HepG2 (cell line): ENCODE results near the gene RHOV. TPM values are rescaled to one million over a fixed set of nuclear protein-coding genes. Genes with fewer than 3 reads are reported as not detected.
A peak's percentile ranks its signal among the peaks of the same experiment; 100 is the strongest.

Experiments used
- GPN1 ChIP-seq: sonication (generic); formaldehyde crosslinking; IDR thresholded peaks from 2 replicates; pipeline ENCODE4 v1.5.1; 2020; ENCODE audit warnings: missing genetic modification reagents, borderline replicate concordance
- MED13 ChIP-seq: sonication (generic); formaldehyde crosslinking; IDR thresholded peaks from 2 replicates; pipeline ENCODE4 v1.5.0; 2020; ENCODE audit warnings: missing genetic modification reagents
- SSRP1 ChIP-seq: IDR thresholded peaks from 2 replicates; pipeline ENCODE4 v1.6.1; 2016; ENCODE audit warnings: control low read depth
- STAT5B ChIP-seq: sonication (generic); formaldehyde crosslinking; IDR thresholded peaks from 2 replicates; pipeline ENCODE4 v1.4.0; 2020; ENCODE audit warnings: missing genetic modification reagents
- ZBTB20 ChIP-seq: sonication (generic); formaldehyde crosslinking; IDR thresholded peaks from 2 replicates; pipeline ENCODE4 v1.8.1; 2023; ENCODE audit warnings: missing genetic modification reagents, low read depth, mild to moderate bottlenecking, borderline replicate concordance
- ZBTB7B ChIP-seq: sonication (generic); formaldehyde crosslinking; IDR thresholded peaks from 2 replicates; pipeline ENCODE4 v1.4.0; 2020; ENCODE audit warnings: missing genetic modification reagents
- ZNF383 ChIP-seq: sonication (generic); formaldehyde crosslinking; IDR thresholded peaks from 2 replicates; pipeline ENCODE4 v1.4.0; 2020; ENCODE audit warnings: missing genetic modification reagents, mild to moderate bottlenecking, borderline replicate concordance
- ZNF577 ChIP-seq: sonication (generic); formaldehyde crosslinking; IDR thresholded peaks from 2 replicates; pipeline ENCODE4 v1.4.0; 2020; ENCODE audit warnings: mild to moderate bottlenecking, low read depth, missing genetic modification reagents, borderline replicate concordance
- polyA plus RNA-seq, 8 experiments: library from polyadenylated mRNA; depleted of rRNA in 3 of 8; stranded (reverse) in 7 of 8; unstranded in 1 of 8; fragments of >200 nt; fragmentation: Illumina TruSeq in 4 of 8; extraction: Trizol in 4 of 8; gene quantifications; 2 replicates each; pipeline versions ENCODE4 v1.2.1 to v1.2.3, GENCODE V29; 2011 to 2016; ENCODE audit warnings: low read depth in 4 of 8, missing spikeins in 1 of 8, mixed read lengths in 1 of 8; ENCODE audit not compliant: insufficient read depth in 1 of 8
- total RNA-seq, 5 experiments: library from RNA; depleted of rRNA; stranded (reverse); fragments of >200 nt; fragmentation: Illumina TruSeq; extraction: Trizol; gene quantifications; 2 replicates each; pipeline ENCODE4 v1.2.3, GENCODE V29; 2016; ENCODE audit warnings: low read depth in 1 of 5
- TF ChIP-seq, protein P1 (sequence below): sonication (generic); formaldehyde crosslinking; IDR thresholded peaks from 2 replicates; pipeline ENCODE4 v1.5.0; 2020; ENCODE audit warnings: mild to moderate bottlenecking, missing genetic modification reagents, borderline replicate concordance
- TF ChIP-seq, protein P2 (sequence below): sonication (generic); formaldehyde crosslinking; IDR thresholded peaks from 2 replicates; pipeline ENCODE4 v1.4.0; 2020; ENCODE audit warnings: missing genetic modification reagents, borderline replicate concordance
- TF ChIP-seq, protein P3 (sequence below): sonication (generic); formaldehyde crosslinking; IDR thresholded peaks from 2 replicates; pipeline ENCODE4 v1.4.0; 2020; ENCODE audit warnings: missing genetic modification reagents, borderline replicate concordance
- TF ChIP-seq, protein P4 (sequence below): sonication (generic); formaldehyde crosslinking; IDR thresholded peaks from 2 replicates; pipeline ENCODE4 v1.5.0; 2020; ENCODE audit warnings: missing genetic modification reagents, mild to moderate bottlenecking, borderline replicate concordance
- TF ChIP-seq, protein P5 (sequence below): IDR thresholded peaks from 2 replicates; pipeline ENCODE4 v1.6.1; 2016

The RHOV gene
- total and polyA plus RNA-seq, 2 of the 13 experiments (the other 11 are each of a cell fraction or from before 2014, with no cell fraction given): 0.17 to 0.18 TPM

DNA sequence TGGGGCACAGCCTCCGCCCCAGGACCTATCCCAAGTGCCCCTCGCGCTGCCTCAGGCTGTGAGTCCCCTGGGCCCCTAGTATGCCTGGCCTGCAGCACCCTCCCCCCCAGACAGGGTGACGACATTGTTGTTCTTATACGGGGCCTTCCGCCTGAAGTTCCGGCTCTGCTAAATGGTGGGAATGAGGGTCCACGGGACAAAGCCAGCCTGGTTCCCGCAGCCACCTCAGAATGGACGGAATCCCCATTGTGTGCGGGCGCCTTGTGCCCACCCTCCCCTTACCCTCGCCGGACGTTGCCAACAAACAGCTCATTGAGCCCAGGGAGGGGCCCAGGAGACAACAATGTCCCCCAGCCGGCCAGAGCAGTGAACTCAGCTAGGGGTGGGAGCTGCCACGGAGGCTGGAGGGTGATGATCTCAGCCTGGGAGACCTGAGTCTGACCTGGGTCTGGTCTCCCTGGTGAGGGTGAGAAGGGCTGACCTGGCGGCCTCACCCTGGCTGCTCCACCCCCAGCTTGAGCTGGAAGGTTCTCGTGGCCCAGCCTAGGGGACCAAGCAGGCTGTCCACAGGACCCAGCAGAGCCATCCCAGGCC, 44.9 kb upstream of the RHOV start (continued):
- TF ChIP-seq, protein P1, sequence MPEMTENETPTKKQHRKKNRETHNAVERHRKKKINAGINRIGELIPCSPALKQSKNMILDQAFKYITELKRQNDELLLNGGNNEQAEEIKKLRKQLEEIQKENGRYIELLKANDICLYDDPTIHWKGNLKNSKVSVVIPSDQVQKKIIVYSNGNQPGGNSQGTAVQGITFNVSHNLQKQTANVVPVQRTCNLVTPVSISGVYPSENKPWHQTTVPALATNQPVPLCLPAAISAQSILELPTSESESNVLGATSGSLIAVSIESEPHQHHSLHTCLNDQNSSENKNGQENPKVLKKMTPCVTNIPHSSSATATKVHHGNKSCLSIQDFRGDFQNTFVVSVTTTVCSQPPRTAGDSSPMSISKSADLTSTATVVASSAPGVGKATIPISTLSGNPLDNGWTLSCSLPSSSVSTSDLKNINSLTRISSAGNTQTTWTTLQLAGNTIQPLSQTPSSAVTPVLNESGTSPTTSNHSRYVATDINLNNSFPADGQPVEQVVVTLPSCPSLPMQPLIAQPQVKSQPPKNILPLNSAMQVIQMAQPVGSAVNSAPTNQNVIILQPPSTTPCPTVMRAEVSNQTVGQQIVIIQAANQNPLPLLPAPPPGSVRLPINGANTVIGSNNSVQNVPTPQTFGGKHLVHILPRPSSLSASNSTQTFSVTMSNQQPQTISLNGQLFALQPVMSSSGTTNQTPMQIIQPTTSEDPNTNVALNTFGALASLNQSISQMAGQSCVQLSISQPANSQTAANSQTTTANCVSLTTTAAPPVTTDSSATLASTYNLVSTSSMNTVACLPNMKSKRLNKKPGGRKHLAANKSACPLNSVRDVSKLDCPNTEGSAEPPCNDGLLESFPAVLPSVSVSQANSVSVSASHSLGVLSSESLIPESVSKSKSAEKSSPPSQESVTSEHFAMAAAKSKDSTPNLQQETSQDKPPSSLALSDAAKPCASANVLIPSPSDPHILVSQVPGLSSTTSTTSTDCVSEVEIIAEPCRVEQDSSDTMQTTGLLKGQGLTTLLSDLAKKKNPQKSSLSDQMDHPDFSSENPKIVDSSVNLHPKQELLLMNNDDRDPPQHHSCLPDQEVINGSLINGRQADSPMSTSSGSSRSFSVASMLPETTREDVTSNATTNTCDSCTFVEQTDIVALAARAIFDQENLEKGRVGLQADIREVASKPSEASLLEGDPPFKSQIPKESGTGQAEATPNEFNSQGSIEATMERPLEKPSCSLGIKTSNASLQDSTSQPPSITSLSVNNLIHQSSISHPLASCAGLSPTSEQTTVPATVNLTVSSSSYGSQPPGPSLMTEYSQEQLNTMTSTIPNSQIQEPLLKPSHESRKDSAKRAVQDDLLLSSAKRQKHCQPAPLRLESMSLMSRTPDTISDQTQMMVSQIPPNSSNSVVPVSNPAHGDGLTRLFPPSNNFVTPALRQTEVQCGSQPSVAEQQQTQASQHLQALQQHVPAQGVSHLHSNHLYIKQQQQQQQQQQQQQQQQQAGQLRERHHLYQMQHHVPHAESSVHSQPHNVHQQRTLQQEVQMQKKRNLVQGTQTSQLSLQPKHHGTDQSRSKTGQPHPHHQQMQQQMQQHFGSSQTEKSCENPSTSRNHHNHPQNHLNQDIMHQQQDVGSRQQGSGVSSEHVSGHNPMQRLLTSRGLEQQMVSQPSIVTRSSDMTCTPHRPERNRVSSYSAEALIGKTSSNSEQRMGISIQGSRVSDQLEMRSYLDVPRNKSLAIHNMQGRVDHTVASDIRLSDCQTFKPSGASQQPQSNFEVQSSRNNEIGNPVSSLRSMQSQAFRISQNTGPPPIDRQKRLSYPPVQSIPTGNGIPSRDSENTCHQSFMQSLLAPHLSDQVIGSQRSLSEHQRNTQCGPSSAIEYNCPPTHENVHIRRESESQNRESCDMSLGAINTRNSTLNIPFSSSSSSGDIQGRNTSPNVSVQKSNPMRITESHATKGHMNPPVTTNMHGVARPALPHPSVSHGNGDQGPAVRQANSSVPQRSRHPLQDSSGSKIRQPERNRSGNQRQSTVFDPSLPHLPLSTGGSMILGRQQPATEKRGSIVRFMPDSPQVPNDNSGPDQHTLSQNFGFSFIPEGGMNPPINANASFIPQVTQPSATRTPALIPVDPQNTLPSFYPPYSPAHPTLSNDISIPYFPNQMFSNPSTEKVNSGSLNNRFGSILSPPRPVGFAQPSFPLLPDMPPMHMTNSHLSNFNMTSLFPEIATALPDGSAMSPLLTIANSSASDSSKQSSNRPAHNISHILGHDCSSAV: no peak
- TF ChIP-seq, protein P2, sequence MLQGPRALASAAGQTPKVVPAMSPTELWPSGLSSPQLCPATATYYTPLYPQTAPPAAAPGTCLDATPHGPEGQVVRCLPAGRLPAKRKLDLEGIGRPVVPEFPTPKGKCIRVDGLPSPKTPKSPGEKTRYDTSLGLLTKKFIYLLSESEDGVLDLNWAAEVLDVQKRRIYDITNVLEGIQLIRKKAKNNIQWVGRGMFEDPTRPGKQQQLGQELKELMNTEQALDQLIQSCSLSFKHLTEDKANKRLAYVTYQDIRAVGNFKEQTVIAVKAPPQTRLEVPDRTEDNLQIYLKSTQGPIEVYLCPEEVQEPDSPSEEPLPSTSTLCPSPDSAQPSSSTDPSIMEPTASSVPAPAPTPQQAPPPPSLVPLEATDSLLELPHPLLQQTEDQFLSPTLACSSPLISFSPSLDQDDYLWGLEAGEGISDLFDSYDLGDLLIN: no peak
- TF ChIP-seq STAT5B (CRISPR knock-in tag) (no peak), ZNF577 (CRISPR knock-in tag) (no peak), ZBTB7B (CRISPR knock-in tag) (peak; percentile 57; the same call in 1 of the 2 replicates), MED13 (no peak), GPN1 (CRISPR knock-in tag) (no peak), SSRP1 (no peak), ZBTB20 (CRISPR knock-in tag) (no peak), ZNF383 (no peak)
- TF ChIP-seq, protein P3, sequence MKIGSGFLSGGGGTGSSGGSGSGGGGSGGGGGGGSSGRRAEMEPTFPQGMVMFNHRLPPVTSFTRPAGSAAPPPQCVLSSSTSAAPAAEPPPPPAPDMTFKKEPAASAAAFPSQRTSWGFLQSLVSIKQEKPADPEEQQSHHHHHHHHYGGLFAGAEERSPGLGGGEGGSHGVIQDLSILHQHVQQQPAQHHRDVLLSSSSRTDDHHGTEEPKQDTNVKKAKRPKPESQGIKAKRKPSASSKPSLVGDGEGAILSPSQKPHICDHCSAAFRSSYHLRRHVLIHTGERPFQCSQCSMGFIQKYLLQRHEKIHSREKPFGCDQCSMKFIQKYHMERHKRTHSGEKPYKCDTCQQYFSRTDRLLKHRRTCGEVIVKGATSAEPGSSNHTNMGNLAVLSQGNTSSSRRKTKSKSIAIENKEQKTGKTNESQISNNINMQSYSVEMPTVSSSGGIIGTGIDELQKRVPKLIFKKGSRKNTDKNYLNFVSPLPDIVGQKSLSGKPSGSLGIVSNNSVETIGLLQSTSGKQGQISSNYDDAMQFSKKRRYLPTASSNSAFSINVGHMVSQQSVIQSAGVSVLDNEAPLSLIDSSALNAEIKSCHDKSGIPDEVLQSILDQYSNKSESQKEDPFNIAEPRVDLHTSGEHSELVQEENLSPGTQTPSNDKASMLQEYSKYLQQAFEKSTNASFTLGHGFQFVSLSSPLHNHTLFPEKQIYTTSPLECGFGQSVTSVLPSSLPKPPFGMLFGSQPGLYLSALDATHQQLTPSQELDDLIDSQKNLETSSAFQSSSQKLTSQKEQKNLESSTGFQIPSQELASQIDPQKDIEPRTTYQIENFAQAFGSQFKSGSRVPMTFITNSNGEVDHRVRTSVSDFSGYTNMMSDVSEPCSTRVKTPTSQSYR (CRISPR knock-in tag): peak; percentile 80; the same call in 1 of the 2 replicates
- TF ChIP-seq, protein P4, sequence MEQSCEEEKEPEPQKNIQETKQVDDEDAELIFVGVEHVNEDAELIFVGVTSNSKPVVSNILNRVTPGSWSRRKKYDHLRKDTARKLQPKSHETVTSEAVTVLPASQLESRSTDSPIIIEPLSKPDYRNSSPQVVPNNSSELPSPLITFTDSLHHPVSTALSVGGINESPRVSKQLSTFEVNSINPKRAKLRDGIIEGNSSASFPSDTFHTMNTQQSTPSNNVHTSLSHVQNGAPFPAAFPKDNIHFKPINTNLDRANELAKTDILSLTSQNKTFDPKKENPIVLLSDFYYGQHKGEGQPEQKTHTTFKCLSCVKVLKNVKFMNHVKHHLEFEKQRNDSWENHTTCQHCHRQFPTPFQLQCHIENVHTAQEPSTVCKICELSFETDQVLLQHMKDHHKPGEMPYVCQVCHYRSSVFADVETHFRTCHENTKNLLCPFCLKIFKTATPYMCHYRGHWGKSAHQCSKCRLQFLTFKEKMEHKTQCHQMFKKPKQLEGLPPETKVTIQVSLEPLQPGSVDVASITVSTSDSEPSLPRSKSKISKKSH: no peak
- TF ChIP-seq, protein P5, sequence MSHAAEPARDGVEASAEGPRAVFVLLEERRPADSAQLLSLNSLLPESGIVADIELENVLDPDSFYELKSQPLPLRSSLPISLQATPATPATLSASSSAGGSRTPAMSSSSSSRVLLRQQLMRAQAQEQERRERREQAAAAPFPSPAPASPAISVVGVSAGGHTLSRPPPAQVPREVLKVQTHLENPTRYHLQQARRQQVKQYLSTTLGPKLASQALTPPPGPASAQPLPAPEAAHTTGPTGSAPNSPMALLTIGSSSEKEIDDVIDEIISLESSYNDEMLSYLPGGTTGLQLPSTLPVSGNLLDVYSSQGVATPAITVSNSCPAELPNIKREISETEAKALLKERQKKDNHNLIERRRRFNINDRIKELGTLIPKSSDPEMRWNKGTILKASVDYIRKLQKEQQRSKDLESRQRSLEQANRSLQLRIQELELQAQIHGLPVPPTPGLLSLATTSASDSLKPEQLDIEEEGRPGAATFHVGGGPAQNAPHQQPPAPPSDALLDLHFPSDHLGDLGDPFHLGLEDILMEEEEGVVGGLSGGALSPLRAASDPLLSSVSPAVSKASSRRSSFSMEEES (CRISPR knock-in tag): 0 out of 2 replicates have a peak, but pooled peaks have one; percentile 53
